GM18507 (cell line): ENCODE results near the gene CPNE9.
"Not testable (repeated sequence)": the region's sequence is repeated elsewhere in the genome, so short reads cannot be mapped to it uniquely, and the experiment has no call there.

Experiments used
- DNase-seq: peaks from one replicate; pipeline ENCODE4 v3.0.0; 2011; ENCODE audit warnings: low read depth; ENCODE audit not compliant: insufficient read length; ENCODE audit errors: extremely low spot score
- FAIRE-seq: peaks from 2 replicates; lab custom pipeline; 2011; peaks lifted over from hg19 to GRCh38; lab: Jason Lieb, UNC

The CPNE9 gene

GRCh38 chr3:9767418-9767817, 63.8 kb downstream of the CPNE9 start:
- DNase-seq (no peak), FAIRE-seq (no peak)

GRCh38 chr3:9768141-9768775, 64.6 kb downstream of the CPNE9 start:
- no peak for FAIRE-seq

GRCh38 chr3:9769012-9769411, 65.4 kb downstream of the CPNE9 start:
- no peak for FAIRE-seq
- no peak for DNase-seq

More at GRCh38 chr3:9768141-9768775, 64.6 kb downstream of the CPNE9 start:
- no peak for DNase-seq

DNA sequence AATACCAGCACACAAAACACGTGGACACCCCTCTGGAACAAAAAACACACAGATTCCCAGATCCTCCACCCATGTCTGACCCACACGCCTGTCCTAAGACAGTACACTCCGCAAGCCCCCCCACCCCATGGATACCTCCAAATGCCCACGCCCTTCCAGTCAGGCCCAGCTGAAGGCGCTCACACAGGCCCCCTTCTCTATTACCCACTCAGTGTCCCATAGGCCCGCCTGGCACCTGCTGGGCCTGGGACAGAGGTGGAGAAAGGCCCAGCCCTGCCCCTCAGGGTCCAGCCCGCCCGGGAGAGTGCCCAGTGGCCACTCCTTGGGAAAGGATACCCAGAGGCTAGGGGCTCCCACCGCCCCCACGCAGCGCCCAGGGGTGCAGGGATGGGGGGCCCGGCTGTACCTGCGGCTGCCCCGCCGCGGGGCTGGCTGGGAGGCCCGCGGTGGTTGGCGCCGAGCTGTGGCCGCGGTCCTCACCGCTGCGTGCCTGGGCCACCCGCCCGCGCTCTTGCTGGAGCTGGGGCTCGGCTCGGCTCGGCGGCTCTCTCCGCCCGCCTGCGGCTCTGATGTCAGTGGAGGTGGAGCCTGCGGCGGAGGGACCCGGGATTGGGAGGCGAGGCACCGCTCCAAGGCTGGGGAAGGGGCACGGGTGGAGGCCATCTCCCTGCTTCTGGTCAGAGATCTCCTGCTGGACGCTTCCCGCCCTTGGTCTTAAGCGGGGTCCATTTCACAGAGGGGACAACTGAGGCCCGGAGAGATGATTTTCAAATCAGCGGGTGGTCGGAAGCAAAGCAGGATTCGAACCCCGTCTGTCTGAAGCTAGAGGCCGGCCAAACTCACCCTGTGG, 66.0 kb downstream of the CPNE9 start, which contains the start of gene CAMK1:
CAMK1 (minus strand) TSS at position 522 of the 850 bp plus-strand sequence. CDS start 2,198 bp downstream, outside the sequence.
- no peak for FAIRE-seq
- peak; percentile 33 for DNase-seq

- FAIRE-seq (no peak), DNase-seq (no peak)
Measured at GRCh38 chr3:9770276-9770812, 66.7 kb downstream of the CPNE9 start.

DNA sequence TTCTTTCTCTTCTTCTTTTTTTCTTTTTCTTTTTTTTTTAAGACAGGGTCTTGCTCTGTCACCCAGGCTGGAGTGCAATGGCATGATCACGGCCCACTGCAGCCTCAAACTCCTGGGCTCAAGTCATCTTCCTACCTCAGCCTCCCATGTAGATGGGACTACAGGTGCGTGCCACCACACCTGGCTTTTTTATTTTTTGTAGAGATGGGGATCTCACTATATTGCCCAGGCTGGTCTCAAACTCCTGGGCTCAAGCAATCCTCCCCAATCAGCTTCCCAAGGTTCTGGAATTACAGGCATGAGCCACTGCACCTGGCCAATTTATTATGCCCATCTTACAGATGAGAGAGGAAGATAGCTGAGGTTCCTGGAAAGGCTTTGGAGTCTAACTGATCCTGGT, 67.4 kb downstream of the CPNE9 start:
- not testable (repeated sequence) for FAIRE-seq, DNase-seq

GRCh38 chr3:9776896-9777693, 73.5 kb downstream of the CPNE9 start:
- DNase-seq (no peak), FAIRE-seq (no peak)

DNA sequence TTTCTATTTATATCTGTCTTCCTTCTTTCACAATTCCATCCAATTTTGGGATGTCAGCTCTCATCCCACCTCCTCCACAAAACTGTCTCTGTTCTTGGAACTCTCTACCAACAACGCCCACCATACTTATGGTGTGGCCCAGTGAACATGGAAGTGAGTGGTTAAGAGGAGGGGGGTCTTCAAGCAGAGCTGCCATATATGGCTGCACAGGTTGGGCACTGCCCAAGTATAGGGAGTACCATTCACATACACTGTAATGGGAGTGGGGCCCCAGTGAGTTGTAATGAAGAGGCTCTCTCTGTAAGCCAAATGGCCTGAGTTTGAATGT, 74.0 kb downstream of the CPNE9 start:
- no peak for DNase-seq

DNA sequence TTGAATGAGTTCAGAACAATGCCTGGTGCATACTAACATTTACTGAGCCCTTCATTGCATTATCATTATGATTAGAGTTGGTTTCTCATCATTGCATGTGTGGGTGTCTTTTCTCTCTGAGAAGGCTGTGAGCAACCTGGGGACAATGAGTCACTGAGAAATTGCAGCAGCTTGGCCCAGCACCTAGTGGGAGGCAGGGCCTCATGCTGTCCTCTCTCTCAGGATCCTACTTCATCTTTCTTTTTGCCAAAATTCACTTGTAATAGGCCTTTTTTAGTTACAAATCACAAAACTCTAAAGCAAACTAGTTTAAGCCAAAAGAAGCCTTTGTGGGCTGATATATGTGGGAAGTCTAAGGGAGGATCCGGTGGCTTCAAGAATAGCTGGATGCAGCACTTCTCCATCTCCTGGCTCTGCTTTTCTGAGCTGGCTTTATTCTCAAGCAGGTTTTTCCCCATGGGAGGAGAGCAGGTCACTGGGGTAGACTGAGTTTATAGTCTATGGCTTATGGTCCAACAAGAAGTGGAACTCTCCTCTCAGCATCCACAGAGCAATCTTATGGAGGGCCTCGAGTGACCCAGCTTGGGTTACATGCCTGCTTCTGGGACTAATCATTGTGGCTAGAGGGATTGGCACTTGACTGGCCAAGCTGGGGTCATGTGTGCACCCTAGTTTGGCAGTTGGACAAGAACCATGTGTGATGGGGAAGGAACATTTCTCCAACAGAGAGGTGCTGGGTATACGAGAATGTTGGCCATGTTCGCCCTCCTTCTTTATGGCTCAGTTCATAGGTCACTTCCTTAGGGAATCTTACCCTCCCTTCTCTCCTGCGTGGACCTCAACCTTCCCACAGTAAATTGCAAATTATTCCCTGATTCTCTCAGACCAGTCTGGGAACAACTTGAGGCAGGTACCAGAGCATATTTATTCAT, 74.8 kb downstream of the CPNE9 start:
- FAIRE-seq (no peak), DNase-seq (no peak)

More for the DNA sequence above, 74.0 kb downstream of the CPNE9 start:
- FAIRE-seq: no peak

DNA sequence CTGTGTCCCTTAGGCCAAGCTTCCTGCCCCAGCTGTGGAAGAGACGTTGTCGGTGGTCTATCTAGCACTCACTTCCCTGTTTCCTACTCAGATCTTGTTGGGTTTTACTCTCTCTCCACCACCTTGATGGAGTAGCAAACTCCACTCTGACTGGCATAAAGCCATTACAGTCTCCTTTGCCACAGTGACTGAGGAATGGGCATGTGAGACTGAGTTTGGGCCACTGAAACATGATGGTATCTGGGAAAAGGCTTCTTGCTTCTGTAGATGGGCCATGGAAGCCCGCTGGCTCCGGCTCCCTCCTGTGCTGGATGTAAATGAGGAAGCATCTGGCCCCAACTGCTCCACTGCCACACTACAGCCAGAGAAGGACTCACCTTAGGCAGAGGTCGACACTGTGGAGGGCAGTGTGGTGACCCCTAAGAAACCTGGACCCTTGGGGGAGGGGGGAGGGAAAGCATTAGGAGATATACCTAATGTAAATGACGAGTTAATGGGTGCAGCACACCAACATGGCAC, 75.5 kb downstream of the CPNE9 start:
- no peak for DNase-seq
- no peak for FAIRE-seq
